HG02763 (cell line): ENCODE data around the gene ENDOD1.

Source experiments
- ATAC-seq: cut with Tn5 transposase; IDR thresholded peaks from one replicate; pipeline ENCODE4 v1.9.1; 2021; ENCODE audit warnings: mild to moderate bottlenecking, moderate library complexity; ENCODE audit not compliant: unreplicated experiment

Gene ENDOD1

GRCh38 chr11:95161248-95161647 lies 71.6 kb downstream of the ENDOD1 start:
- ATAC-seq: no peak

DNA sequence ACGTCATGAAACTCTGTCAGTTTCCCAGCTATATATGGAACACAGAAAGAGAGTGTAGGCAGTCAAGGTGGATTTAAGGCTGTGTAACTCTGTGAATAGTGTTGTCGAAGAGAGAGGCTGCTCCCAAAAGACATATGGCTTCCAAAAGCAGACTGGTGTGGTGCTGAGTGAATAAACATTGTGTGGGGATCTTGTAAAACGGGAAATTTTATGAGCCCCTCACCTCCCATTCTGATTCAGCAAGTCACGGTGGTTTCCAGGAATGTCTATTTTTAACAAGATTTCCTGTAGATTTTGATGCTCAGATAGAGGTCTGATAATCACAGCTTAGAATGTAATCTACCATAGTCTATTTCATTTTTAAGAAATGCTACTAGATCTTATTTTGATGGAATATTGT lies 73.5 kb downstream of the ENDOD1 start:
- ATAC-seq: no peak

DNA sequence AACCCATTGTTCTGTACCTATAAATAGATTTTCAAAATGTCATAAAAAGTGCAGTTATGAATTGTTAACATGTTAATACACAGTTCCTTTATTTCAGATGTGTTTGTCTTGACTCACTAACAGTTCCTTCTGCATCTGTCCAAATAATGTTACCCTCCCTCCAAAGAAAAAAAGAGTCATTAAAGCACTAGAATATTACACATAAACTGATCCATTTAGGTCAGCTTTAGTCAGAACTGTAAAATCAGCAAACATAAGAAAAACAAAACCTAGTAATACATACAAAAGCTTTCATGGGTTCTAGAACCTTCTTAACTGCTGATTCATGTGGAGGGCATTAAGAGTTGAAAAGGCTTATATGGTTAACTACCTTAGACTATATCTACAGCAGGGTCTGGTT lies 76.0 kb downstream of the ENDOD1 start:
- ATAC-seq: no peak

DNA sequence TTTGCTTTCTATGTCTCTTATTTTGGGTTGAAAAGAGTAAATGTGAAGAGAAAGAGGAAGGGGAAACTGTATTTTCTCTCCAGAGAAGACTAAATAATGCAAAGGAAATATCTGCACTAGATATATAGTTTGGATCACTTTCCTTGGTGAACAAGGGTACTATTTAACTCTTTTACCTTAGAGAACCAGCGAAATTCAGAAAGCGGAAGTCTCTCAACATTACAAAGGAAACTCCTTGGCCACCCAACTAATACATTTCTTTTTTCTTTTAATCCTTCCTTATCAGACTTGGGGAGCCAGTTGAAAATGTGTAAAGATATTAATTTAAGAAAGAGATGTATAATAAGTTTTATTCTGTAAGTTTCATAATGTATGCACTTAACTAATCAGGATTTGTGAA lies 77.1 kb downstream of the ENDOD1 start:
- no peak for ATAC-seq

DNA sequence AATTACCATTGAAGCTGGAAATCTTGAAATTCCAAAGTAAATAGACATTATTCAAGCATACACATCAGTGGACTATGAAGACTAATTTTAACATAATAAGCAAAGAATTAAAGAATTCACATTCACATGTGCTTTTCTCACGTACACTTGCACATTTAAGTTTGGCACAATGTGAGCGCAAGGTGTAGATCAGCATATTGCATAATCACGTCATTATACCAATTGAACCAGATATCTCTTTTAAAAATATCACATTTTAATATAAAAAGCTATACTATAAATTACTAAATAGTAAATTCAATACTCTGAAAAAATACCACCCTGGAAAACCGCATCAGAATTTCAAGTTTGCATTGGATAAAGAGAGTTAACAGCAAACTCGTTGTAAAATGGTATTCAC lies 80.6 kb downstream of the ENDOD1 start:
- ATAC-seq: no peak

GRCh38 chr11:95175818-95176380 lies 86.3 kb downstream of the ENDOD1 start:
- no peak for ATAC-seq
